Measurements from ENCODE around the gene TASP1. TPM values are rescaled to one million over a fixed set of nuclear protein-coding genes. Genes with fewer than 3 reads are reported as not detected.
A peak's percentile ranks its signal among the peaks of the same experiment; 100 is the strongest.

Gene TASP1
- total RNA-seq, 1 experiment from 2014 or later = 9.5 TPM

- no peaks in the 10 kb centered on the region for H3K9me3 Mint-ChIP-seq
- no peak for DNase-seq
- no peak overlapping the region for H2BK12ac ChIP-seq (ENCODE audit: insufficient read length, low read depth, low read length)
- peaks cover 0 to 6% (median 2%) of the 10 kb centered on the region in 3 experiments; a peak in 2 of 7 replicates for H3K36me3 Mint-ChIP-seq (ENCODE audit: insufficient read depth in 1 of 3, low read depth in 3 of 3)
- H3K4me1 ChIP-seq (ENCODE audit: insufficient read depth, low read length) = no peaks in the 10 kb centered on the region
- H3K79me1 ChIP-seq (ENCODE audit: insufficient read depth, low read depth, low read length, poor library complexity, severe bottlenecking) = peaks cover 3% of the 10 kb centered on the region
- H2BK15ac ChIP-seq (ENCODE audit: low read depth, low read length) = no peak overlapping the region
- peak overlapping the region; percentile 44 to 96 (median 76); a peak in 5 of 7 replicates for H3K27ac Mint-ChIP-seq
- no peak overlapping the region for H2AK5ac ChIP-seq (ENCODE audit: insufficient read length, low read length)
- H3T11ph ChIP-seq (ENCODE audit: low read length) = no peak overlapping the region
- peak overlapping the region; percentile 53; the same call in 1 of the 2 replicates for H3K14ac ChIP-seq (ENCODE audit: insufficient read depth, low read length)
- H3K23ac ChIP-seq (ENCODE audit: insufficient read length, low read depth, low read length) = no peak overlapping the region
- no peak overlapping the region for H3K4ac ChIP-seq (ENCODE audit: low read depth, low read length)
- peak overlapping the region; percentile 79 for H3K9ac ChIP-seq (ENCODE audit: extremely low read depth, insufficient read length, low read length)
- peak overlapping the region; percentile 45 for H2AFZ ChIP-seq (ENCODE audit: low read length)
- H3K27ac ChIP-seq (ENCODE audit: insufficient read length, low read depth, low read length) = no peak overlapping the region
- H3K27me3 Mint-ChIP-seq (ENCODE audit: low read depth) = no peaks in the 10 kb centered on the region
- H3K56ac ChIP-seq (ENCODE audit: insufficient read length, low read depth, low read length) = peak overlapping the region; percentile 88
- peak overlapping the region; percentile 96 to 99 for H3K4me3 Mint-ChIP-seq
- H2BK5ac ChIP-seq (ENCODE audit: insufficient read length, low read length) = no peak overlapping the region
- peak overlapping the region; percentile 99 for H3K4me2 ChIP-seq (ENCODE audit: insufficient read depth, insufficient read length, low read length)
- H3K23me2 ChIP-seq (ENCODE audit: insufficient read length, low read depth, low read length, poor library complexity, severe bottlenecking) = peaks cover 5% of the 10 kb centered on the region
- no CpG with 5 or more reads among the region's 7 CpGs for WGBS (ENCODE audit: extremely low coverage, insufficient read length, low lambda C conversion rate)
- H2BK20ac ChIP-seq (ENCODE audit: low read depth, low read length, poor library complexity, severe bottlenecking) = no peak overlapping the region
- H3K9me3 ChIP-seq (ENCODE audit: control insufficient read depth, low read depth, low read length) = no peaks in the 10 kb centered on the region
- H3K27me3 ChIP-seq (ENCODE audit: insufficient read depth, low read length) = no peaks in the 10 kb centered on the region
- no peak overlapping the region for H2BK120ac ChIP-seq (ENCODE audit: low read depth, low read length, poor library complexity, severe bottlenecking)
- no peak overlapping the region for H4K91ac ChIP-seq (ENCODE audit: insufficient read length, low read depth, low read length)
- peaks cover 10 to 11% of the 10 kb centered on the region in 2 experiments for H3K4me1 Mint-ChIP-seq
- no peak overlapping the region for H4K8ac ChIP-seq (replicated peaks; ENCODE audit: insufficient read length, low read depth, low read length)
- H4K5ac ChIP-seq (ENCODE audit: insufficient read length, low read depth, low read length) = no peak overlapping the region
- no peak for TF ChIP-seq CTCF (conservative IDR thresholded peaks at IDR 0.05)
- H4K20me1 ChIP-seq (ENCODE audit: control insufficient read depth, insufficient read depth, insufficient read length) = no peaks in the 10 kb centered on the region
- peaks cover 4% of the 10 kb centered on the region; the same call in 1 of the 2 replicates for H3K79me2 ChIP-seq (ENCODE audit: insufficient read depth, low read length)
- no peak overlapping the region for H3K18ac ChIP-seq (ENCODE audit: insufficient read length, low read depth, low read length)
These were observed 603 bp downstream of the TASP1 start for GRCh38 chr20:13638162-13638495.

Measured in H9 (cell line).